Measurements from ENCODE around the gene EPYC.

The EPYC gene, protein sequence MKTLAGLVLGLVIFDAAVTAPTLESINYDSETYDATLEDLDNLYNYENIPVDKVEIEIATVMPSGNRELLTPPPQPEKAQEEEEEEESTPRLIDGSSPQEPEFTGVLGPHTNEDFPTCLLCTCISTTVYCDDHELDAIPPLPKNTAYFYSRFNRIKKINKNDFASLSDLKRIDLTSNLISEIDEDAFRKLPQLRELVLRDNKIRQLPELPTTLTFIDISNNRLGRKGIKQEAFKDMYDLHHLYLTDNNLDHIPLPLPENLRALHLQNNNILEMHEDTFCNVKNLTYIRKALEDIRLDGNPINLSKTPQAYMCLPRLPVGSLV

DNA sequence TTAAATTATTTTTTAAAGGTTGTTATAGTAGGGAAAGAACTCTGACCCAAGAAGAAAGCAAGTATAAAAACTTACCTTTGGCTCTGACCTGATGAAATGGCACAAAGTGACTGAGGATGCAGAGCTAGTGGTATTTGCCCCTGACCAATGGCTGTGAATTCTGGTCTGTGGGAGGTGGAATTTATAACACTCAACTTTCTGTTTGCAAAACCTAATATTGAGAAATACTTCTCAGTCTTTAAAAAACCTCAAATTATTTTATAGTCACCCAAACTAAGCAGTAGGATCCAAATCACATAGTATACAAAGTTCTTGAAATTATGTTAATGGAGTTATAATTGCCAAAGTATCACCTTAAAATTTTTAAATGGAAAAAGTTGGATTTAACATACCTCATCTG lies at the start of gene EPYC:
EPYC (minus strand) TSS at position 101 of the 400 bp plus-strand sequence. CDS start 2,407 bp downstream, outside the sequence.
- DNase-seq (ENCODE audit: low read depth), result no peak

DNA sequence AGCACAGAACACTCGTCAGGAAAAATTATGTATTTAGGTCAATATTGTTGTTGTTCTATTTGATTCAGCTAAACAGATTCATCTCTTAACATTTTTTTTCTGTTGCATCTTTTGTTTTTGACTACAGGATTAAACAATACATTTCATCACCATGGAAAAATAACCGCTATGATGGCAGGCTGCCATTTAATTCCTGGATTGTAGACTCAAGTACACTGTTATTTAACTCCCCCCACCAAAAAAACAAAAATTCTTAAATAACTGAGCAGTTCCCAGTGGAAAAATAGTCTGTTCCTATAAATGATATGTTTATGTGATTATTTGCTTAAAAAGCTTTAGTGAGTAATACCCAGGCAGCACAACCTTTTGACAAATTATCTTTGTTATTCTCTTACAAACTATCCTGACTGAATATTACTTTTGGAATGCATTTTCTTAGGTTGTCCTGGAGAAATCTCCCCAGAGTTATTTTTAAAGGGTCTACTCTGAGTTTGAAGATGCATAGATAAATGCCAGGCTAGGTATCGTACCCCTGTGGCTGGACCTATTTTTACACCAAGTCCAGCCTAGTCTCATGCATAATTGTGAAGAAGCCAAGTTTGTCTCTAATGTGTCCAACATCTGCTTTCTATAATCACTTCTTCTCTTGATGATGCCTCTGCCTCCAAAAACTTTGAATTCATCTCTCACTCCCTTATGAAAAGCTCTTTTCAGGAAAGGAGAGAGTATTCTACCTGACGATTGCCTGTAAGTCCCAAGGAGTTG lies 49.4 kb upstream of the EPYC start:
- peak; percentile 92 for DNase-seq (ENCODE audit: low read depth)

DNA sequence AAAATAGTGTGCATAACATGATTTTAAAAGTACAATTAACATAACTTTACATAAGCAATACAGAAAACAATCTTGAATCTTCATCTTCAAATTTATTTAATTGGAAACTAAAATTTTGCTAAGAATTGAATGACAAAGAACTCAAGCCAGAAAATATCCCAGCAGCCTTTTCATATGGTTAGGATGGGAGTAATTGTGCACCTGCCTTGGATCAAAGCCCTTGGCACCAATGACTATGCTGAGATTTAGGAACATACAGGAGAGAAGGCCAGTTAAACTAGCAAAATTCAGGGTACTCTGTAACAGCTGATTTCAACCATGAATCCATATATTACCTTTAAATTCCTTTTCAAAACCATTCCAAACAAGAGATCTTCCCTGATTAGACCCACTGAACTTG lies 47.3 kb upstream of the EPYC start:
- no peak for DNase-seq (ENCODE audit: low read depth)

DNA sequence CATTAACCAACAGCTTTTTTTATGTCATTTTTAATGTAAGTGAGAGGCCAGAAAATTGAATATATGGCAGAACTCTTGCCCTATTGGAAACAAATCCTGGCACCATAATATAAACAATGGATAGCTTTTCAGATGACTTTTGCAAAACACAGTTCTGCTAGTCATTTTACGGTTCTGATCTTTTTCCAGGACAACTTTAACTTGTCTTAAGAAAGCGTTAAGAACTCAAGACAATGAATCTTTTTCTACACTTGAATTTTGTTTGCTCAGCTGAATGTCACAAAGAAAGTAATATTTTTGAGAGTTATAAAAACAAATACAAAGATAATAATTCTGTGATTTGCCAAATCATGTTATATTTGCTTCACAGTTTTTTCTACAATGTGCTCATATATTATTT lies 39.8 kb upstream of the EPYC start:
- DNase-seq (ENCODE audit: low read depth), result peak; percentile 5

DNA sequence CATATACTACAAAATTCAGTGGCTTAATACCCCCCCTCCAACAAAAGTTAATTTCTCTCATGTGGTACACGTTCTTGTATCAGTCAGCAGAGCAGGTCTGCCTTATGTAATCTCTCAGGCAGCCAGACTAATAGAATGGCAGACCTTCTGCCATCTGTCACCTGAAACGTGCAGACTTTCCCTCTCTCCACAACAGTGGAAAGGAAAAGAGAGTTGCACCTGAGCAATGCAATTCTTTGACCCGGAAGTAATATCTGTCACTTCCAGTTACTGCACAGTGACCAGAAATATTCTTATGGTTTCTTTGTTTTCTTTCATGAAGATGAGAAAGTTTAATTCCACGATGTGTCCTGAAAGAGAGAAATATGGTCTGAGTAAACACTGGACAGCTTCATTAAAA lies 38.6 kb upstream of the EPYC start:
- no peak for DNase-seq (ENCODE audit: low read depth)

DNA sequence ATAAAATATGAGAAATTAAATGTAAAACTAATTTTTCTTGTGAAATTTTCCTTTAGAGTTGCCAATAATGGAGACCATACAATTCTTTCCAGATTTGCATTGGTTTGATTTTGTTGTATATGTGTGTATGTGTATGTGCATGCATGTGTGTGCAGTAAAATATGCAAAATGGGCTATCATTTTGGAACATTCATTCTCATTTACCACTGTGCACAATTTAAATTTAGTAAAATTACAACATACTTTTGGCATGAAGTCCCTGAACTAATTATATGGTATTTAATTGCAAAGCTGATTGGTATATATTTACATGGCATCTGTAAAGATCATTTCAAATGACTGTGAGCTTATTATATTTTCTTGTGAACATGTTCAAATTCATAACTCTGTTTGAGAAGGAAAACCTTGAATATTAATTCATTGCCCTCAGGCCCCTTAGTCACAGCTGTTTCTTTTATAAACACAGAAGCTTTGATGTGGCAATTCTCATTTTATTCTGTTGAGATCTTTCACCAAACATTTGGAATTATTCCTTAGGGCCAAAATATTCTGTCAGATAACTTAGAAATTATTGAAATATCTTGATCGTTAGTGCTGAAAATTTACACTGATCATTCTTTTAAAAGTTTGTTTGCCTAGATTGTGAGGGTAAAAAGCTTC lies 35.5 kb upstream of the EPYC start:
- peak; percentile 49 for DNase-seq (ENCODE audit: low read depth)

DNA sequence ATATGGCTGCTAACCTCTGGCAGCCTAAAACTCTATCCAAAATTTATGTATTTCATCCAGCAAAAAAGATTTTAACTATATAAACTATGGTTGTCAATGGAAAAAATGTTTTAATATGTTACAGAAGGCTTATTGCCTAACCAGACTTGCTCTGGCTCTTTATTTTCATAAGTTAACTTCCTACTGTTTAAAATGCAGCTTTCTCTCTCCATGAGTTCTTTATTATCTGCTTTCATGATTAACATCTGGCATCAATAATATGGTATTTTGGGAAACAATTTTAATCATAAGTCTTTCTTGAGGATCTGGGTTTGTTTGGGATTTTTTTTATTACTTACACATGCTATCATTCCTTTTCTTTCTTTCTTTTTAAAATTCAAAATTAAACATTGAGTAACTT lies 32.5 kb upstream of the EPYC start:
- DNase-seq (ENCODE audit: low read depth), result peak; percentile 92

DNA sequence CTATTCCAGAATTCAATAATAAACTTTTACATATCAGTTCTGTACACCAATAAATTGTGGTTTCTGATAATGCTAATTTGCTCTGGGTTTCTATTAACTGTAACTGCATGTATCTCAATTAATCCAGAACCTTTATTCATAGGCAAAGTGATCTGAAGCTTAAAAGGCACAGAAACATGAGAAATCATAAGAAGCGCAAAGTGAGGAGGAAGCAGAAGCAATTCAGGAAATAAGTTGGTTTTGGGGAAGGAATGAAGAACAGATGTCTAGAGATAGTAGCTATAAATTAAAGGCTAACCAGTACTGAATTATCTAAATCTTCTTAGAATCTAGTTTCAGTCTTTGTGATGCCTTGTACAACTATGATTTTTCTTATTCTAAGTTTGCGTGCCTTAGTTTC lies 28.5 kb upstream of the EPYC start:
- DNase-seq (ENCODE audit: low read depth), result no peak

DNA sequence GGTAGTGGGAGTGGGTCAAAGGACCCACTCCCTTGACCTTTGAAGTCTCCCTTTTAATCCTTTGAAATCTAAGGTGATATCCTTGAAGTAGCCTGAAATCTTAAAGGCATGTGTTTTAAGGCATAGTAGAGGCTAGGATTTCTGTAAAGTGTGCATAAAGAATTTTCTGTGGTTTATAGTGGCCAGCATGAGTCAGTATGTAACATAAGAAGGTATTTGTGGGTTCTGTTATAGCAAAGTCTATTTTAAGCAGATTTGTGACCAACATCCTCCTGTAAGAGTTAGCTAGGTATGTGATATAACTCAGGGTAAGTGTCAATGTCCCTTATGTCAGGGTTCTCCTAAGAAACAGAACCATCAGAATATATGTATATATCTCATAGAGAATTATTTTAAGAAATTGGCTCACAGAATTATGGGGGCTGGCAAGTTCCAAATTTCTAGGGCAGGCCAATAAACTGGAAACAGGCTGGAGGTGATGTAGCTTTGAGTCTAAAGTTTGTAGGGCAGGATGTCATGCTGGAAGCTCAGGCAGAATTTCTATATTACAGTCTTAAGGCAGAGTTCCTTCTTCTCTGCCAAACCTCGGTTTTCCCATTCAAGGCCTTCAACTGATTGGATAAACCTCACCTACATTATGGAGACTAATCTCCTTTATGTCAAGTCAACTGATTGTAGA lies 18.7 kb upstream of the EPYC start:
- peak; percentile 74 for DNase-seq (ENCODE audit: low read depth)

DNA sequence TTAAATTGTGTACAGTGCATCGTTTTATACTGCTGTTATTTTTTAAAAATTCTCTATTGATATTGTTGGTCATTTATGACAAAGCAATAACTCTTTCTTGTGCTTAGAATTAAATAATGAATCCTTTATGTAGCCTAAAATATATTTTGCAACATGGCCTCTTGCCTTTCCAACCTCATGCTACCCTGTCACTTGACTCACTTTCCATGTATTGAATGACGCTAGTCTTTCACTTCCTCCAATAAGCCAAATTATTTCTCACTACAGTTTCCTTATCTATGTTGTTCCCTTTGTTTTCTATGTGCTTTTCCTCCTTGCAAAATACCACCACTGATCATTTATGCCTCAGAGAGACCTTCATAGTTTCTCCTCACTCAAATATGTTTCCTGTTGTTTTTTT lies 16.3 kb upstream of the EPYC start:
- DNase-seq (ENCODE audit: low read depth), result no peak

DNA sequence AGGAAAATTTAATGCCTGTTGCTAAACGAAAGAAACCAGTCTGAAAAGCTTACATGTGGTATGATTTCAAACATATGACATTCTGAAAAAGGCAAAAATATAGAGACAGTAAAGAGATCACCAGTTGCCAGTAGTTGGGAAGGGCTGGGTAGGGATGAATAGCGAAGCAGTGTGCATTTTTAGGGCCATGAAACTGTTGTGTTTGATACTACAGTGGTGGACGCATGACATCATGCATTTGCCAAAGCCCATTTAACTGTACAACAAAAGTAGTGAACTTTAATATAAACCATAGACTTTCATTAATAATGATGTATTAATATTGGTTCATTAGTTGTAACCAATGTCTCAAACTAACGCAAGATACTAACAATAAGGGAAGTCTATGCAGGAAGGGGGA lies 14.7 kb upstream of the EPYC start:
- no peak for DNase-seq (ENCODE audit: low read depth)

DNA sequence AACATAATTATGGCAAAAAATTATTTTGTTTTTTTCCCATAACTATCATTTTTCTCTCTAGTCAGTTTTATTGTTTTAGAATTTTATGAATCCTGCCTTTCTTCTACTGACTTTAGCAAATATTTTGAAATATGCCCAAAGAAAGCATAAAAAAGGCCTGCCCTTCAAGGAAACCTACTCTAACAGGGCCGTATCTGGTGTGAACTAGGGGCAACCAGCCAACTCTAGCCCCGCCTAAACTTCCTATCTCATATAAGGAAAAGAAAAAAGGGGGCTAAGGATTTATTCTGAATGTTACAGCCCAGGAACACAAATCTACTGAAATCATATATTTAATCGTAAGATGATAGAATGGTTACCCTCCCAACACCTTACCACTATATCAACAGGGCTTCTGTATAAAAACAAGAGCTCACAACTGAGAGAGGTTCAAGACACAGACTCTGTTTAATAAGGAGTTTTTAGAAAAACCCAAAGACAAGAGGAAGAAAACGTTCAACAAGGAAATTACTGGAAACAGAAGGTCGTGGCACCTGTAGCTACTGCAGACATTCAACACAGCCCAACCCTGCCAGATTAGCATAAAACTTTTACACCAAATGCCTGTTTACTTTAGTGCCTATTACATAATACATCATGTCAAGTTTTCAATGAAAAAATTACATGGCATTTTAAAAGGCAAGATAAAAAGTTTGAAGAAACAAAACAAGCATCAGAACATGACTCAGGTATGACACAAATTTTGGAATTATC lies 12.9 kb upstream of the EPYC start:
- DNase-seq (ENCODE audit: low read depth), result no peak

DNA sequence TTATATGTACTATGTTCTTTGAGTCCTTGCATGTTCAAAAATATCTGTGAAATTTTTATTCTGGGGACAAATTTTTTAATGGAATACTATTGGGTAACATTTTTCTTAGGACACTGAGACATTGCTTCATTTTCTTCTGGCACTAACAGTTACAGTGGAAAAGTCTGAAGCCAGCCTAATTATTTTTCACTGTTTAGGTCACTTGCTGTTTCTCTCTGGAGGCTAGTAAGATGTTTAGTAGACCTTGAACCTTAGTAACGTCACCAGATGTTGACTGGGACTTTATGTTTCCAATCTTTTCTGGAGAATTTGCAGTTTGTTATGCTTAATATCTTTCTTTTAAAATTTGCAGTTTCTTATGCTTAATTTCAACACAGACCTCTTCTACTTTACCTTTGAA lies 12.3 kb upstream of the EPYC start:
- peak; percentile 52 for DNase-seq (ENCODE audit: low read depth)

DNA sequence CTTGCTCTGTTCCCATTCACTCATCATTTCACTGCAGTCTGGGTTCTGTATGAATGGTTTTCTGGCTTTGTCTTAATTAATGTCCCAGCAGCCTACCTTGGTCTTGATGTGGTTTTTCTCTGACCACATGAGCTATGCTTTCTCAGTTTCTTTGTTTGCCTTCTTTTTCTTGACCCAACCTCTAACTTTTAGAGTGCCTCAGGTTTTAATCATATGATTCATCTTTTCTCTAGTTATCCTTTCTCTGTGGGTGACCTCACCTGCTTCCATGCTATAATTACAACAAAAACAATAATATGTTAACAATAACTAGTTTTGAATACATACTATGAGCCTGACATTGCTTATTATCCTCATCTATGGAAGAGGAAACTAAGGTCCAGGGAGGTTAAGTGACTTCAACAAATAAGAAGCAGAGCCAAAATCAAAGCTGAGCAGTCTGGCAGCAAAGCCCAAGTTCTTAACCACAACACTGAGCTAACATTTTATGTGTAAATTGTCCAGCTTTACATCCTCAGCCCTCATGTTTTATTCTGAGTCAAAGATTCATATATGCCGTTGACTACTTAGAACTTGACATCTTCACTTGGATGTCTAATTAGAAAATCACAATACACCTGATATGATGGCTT lies 4.7 kb upstream of the EPYC start:
- DNase-seq (ENCODE audit: low read depth), result no peak

DNA sequence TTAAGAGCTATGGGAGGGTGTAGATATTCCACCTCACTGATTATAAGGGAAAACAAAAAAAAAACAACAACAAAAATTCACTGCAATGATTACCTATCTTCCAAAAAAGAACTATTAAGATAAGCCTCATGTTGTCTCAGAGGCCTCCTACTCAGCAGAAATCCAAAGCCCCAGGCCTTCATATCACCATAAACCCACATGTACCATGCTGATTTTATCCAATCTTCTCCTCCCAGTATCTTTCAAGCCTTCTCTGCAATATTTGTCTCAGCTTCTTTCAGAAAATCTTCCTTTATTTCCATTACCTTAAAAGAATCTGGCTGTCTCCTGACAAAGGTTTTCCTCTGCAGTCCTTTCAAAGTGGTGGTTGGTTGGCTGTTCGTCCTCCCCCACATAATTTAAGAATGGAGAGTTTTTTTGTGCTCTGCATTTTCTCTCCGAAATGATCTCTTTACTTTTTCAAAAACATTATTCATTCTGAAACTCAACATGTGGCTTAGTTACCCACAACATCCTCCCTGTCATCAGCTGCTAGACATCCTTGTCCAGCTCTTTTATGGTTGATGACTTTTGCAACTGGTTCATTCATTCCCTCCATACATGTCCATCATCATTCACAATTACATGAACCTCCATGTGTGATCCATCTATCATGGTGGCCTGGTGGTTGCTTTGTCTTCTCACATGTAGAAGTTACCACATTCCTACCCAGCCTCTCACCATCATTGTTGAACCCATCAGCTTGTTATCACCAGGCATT lies 2.9 kb upstream of the EPYC start:
- no peak for DNase-seq (ENCODE audit: low read depth)

DNA sequence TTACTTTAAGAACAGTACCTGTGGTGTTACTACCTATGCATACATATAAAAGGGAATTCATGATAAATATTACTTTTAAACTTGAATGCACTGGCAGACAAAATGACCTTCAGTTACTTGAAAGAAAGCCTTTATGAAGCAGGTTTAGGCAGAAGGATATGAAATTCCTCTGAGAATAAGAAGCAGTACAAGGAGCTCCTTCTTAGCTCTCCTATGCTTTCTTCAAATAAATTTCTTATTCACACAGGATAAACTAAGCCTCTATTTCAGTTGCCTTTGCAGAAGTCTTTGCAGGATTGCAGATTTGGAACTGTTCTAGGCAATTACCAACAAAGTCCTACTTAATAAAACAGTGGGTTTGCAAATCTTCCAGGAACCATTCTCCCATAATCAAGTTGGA lies 1.0 kb downstream of the EPYC start:
- DNase-seq (ENCODE audit: low read depth), result no peak

DNA sequence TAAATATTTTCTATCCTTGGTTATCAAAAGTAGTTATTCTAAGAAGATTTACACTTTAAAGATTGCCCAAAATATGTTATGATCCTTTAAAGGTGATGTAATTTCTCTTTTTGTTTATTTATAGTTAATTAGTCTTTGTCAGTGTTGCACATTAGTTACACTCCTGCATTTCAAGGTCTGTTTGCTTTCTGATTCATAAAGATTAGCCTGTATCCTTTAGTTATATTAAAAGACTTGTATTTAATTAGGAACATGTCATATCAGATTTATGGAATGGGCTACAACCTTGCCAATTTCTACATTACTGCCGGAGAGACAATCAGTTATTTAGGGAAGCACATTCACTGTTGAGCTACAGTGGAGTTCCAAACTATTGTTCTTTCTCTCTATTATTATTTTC lies 3.5 kb downstream of the EPYC start:
- no peak for DNase-seq (ENCODE audit: low read depth)

DNA sequence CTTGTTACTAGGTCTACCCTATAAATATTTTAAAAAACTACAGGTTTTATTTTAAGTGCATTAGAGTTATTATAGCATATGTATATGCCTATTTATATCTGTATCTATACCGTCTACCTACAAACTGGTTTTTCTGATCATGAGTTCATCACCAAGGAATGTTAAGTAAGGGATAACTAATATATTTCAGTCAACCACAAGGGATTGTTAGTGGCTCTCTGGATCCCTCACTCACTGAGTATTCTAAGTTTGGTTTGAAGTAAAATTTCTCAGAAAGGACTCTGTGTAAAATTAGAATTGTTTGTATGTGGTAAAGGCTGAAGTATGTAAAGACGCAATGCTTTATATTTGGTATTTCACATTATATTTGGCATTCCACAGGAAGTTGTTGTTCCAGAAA lies 4.8 kb downstream of the EPYC start:
- DNase-seq (ENCODE audit: low read depth), result no peak

DNA sequence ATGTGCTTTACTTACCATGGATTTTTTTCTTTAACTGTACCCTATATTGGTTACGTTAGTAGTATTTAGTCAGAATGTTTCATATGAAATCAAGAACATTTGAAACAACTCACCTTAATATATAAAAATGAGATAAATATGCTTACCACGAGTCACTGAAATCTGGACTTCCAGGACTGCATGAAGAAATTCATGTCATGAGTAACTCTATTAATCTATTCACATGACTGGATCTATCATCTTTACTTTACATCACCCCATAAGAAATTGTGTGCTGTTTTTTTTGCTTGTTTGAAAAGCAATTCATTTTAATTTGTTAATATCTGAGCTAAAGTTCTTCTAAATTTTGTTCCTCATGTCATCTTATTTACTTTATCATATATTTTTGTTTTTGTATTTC lies 5.2 kb downstream of the EPYC start:
- DNase-seq (ENCODE audit: low read depth), result no peak

DNA sequence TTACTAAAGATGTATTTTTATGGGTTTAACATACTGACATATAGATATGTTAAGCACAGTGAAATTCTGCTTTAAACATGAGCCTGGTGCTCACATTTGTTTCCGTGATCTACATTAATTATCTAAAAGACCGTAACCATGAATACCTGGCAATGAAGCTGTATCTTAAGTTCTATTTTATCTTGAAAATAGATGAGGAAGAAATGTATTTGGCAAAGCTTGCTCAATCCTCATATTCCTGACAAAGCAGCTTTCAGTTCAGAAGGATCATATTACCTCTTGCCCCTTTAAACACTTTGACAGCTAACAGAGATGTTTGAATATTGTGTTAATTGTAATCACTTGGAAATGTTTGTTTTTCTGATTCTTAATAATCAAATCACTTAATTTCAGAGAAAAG lies 9.8 kb downstream of the EPYC start:
- DNase-seq (ENCODE audit: low read depth), result no peak

Data from fibroblast of gingiva (primary cell).